Thyroid gland (tissue), 4 donors: ENCODE results near the gene DCAF5.

Experiments used
- POLR2A ChIP-seq, 2 donors: fragments of 450-650 bp; IDR thresholded peaks; one replicate each; pipeline ENCODE4 v1.6.1; 2017; ENCODE audit warnings: antibody characterized with exemption in 2 of 2, mild to moderate bottlenecking in 2 of 2, moderate library complexity in 1 of 2
- TF ChIP-seq, protein P1 (sequence below), 6 experiments: fragments of 200-600 bp in 3 of 6; fragments of 450-650 bp in 3 of 6; sonication (generic) in 3 of 6; IDR thresholded peaks; one replicate each; pipeline ENCODE4 v1.5.1; 2016 to 2019; ENCODE audit warnings: antibody characterized with exemption in 6 of 6, mild to moderate bottlenecking in 2 of 6, inconsistent platforms in 1 of 6, moderate library complexity in 1 of 6

DNA sequence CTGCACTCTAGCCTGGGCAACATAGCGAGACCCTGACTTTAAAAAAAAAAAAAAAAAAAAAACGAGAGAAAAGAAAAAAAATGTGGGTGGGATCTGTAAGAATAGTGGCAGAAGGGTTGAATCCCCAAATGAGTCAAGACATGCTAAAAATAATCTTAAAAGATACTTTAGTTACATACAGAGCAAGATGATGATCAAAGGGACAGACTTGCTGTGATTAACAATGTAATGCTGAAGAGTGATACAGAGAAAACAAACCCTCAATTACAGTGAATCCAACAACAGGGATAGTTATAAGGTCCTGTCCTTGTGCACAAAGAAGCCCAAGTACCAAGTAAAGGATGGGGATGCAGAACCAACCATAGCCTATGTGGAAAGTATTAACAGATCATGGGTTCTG is 80.3 kb downstream of the DCAF5 start:
- TF ChIP-seq, protein P1, sequence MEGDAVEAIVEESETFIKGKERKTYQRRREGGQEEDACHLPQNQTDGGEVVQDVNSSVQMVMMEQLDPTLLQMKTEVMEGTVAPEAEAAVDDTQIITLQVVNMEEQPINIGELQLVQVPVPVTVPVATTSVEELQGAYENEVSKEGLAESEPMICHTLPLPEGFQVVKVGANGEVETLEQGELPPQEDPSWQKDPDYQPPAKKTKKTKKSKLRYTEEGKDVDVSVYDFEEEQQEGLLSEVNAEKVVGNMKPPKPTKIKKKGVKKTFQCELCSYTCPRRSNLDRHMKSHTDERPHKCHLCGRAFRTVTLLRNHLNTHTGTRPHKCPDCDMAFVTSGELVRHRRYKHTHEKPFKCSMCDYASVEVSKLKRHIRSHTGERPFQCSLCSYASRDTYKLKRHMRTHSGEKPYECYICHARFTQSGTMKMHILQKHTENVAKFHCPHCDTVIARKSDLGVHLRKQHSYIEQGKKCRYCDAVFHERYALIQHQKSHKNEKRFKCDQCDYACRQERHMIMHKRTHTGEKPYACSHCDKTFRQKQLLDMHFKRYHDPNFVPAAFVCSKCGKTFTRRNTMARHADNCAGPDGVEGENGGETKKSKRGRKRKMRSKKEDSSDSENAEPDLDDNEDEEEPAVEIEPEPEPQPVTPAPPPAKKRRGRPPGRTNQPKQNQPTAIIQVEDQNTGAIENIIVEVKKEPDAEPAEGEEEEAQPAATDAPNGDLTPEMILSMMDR (IDR thresholded peaks at IDR 0.05) = no peak
- no peak for TF ChIP-seq POLR2A (IDR thresholded peaks at IDR 0.05)
